Stimulated activated CD8-positive, alpha-beta memory T cell treated with anti-CD3 and anti-CD28 coated beads, Interleukin-4, amount 100 ng/mL, for 1 hour (primary cell): ENCODE data around the gene MDN1.

Source experiments
- DNase-seq, 2 donors: peaks; one replicate each; pipeline ENCODE4 v3.0.0-alpha.2; 2020; ENCODE audit warnings: low read depth in 2 of 2, low spot score in 1 of 2

The MDN1 gene

DNA sequence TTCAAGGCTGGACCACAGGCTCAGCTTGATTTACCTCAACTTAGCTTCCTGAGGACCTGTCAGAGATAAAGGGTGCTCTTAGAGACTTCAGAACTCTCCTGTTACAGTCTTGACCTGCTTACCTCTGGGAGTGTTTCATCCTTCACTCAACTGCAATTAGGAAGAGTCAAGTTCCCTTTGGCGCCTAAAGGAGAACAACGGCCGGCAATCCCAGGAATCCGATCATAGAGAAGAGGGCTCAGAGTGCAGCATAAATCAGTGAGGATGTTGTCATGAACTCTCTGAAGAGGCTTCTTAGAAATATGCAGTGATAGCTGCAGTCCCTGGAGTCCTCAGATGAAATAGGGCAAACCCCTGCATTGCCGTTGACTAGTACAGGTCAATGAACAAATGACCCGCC lies 217.4 kb downstream of the MDN1 start:
- DNase-seq, result no peak

DNA sequence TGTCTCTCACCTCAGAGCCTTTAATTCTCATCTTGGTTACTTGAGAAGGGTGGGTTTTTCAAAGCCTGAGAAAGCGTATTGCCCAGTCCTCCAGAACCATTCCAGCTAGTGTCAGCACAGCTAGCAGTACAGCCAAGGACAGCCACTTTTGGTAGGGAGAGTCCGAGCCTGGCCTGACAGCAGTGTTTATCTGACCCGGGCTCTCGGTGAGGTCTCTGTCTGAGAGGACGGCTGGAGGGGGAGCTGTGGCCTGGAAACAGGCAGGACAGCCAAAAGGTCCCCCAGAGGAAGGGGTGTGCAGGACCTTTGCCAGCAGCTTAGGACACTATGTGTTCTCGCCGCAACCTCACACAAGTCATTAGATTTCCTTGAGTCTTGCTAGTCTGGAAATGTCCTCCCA lies 219.9 kb downstream of the MDN1 start:
- no peak for DNase-seq

DNA sequence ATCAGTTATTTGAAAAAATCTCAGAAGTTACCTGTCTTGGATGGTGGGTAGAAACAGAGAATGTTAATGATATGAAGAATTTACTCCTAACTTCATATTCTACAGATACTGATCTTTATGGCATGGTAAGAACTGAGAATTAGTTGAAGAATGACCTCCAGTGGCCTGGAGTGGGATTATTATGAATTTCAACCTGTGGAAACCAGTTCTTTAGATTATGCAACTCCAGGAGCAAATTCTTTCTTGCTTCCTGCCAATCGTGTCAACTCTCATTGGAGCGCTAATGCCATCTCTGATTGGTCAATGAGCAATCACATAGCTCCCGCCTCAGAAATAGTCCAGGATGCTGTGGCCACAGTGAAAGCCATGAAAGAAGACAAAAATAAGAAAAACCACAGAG lies 221.6 kb downstream of the MDN1 start:
- DNase-seq, result no peak

DNA sequence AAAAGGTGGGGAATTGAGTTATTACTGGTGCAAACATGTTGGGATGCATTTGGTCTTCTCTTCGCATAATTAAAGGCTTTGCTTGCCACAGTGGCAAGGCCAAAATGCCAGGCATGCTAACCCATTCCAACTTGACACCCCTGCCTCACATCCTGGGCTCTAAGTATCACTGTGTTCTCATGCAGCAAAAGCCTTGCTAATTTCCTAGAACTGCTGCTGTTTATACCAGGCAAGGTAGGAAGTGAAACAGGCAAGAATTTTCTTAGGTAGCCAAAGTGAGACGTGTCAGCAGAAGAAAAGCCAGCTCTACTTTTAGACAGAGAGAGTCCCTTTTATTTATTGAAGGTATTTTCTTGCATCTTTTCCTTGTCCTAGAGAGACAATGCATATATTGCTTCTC lies 222.2 kb downstream of the MDN1 start:
- DNase-seq, result no peak

DNA sequence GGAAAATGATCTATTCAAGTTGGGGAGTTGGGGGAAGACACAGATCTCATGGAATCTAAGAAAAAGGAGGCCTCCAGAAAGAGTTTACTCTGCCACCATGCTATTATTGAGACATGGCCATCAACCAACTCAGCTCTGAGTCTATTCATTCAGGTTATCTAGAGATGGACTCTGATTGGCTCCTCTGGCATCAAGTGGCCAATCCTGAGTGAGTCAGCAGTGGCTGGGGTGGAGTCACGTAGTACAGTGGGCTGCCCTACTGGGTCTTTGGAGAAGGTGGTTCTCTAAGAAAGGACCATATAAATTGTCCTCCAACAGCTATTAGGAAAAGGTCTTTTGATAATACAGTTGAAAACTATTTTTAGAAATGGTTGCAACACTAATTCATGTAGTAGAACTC lies 223.1 kb downstream of the MDN1 start:
- DNase-seq, result no peak

DNA sequence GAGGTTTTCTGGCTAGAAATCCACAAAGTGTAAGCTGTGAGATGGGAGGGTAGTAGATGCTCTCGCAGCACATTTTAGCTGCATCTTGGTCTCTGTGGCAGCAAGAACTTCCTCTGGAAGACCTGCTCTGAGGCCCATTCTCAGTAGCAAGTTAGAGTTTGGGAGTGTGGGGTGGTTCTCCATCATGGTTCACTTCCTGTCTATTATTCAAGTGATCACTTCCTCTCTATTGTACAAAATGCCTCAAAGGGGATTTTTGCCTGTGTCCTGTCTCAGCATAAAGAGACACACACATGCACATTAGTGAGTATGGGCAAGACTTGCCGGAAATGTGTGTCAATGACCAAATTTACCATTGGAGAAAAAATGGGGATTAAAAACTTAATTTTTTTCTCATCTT lies 223.5 kb downstream of the MDN1 start:
- DNase-seq, result no peak
